Smooth muscle cell of the coronary artery (primary cell): ENCODE results near the gene CCDC92B. TPM values are rescaled to one million over a fixed set of nuclear protein-coding genes. Genes with fewer than 3 reads are reported as not detected.

ENCODE experiments used
- total RNA-seq: library from RNA; depleted of rRNA; stranded (reverse); fragments of >200 nt; gene quantifications from 2 replicates; pipeline ENCODE4 v1.2.3, GENCODE V29; 2014; ENCODE audit warnings: low replicate concordance

The CCDC92B gene
- total RNA-seq, result not detected in 2 replicates

GRCh38 chr17:2749058-2749783 is at the start of gene CCDC92B:
CCDC92B (minus strand) TSS chr17:2749652; CDS start chr17:2735145, 14,507 bp downstream.

GRCh38 chr17:2796164-2797125 is 47.0 kb upstream of the CCDC92B start, which contains the start of gene RAP1GAP2:
RAP1GAP2 (plus strand) TSS chr17:2796438; CDS start chr17:2796528, 90 bp downstream.

GRCh38 chr17:2711608-2712299 is 37.7 kb downstream of the CCDC92B start, which contains the start of gene CLUH:
CLUH (minus strand) TSS chr17:2711764; CDS start chr17:2711661, 103 bp downstream.

Other genes starting within 250 kb of the CCDC92B start
- 7.3 and 9.4 TPM in 2 replicates for gene METTL16, start 237.8 kb downstream of the CCDC92B start, total RNA-seq
- gene PAFAH1B1, start 156.0 kb downstream of the CCDC92B start, total RNA-seq, result 87.1 and 121 TPM in 2 replicates
- gene CLUH, start 37.9 kb downstream of the CCDC92B start, total RNA-seq, result 28.0 and 46.0 TPM in 2 replicates
- gene RAP1GAP2, start 46.8 kb upstream of the CCDC92B start, total RNA-seq, result 0.15 and 1.2 TPM in 2 replicates